Measurements from ENCODE around the gene DISC1.

The DISC1 gene

DNA sequence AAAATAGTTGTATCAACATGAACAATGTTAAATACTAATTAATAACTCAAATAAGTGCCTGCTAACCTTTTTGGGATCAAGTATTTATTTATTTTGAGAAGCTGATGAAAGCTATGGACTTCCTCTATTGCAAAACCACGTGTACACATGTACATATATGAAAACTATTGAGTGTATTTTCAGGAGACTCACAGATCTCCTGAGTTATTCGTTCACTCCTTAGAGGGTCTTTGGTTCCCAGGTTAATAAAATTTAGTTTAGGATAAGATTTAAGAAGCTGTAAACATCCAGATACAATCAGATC lies 130.5 kb downstream of the DISC1 start:
- Histone ChIP-seq H4K20me1 (ENCODE audit: low read depth, low read length) (no peaks in the 10 kb centered on the region), H3K9me2 (replicated peaks; ENCODE audit: insufficient read depth, low read length) (no peaks in the 10 kb centered on the region), H2AFZ (ENCODE audit: low read depth, low read length, severe bottlenecking) (peak overlapping the region; percentile 36), H3K79me2 (ENCODE audit: insufficient read depth, low read length) (no peaks in the 10 kb centered on the region), H3K4me3 (ENCODE audit: insufficient read depth, low read length, poor library complexity, severe bottlenecking) (no peak overlapping the region), H3K4me2 (ENCODE audit: low read depth, low read length, poor library complexity, severe bottlenecking) (peak overlapping the region; percentile 39), H3K27ac (ENCODE audit: low read depth, low read length) (no peak overlapping the region), H3K9ac (ENCODE audit: low read length) (no peak overlapping the region), H3K27me3 (ENCODE audit: low read length) (no peaks in the 10 kb centered on the region), H3K36me3 (ENCODE audit: low read length) (no peaks in the 10 kb centered on the region), H3K9me3 (ENCODE audit: insufficient read depth, low read length) (no peaks in the 10 kb centered on the region), H3F3A (ENCODE audit: insufficient read depth) (no peaks in the 10 kb centered on the region)
- TF ChIP-seq CTCF (IDR thresholded peaks at IDR 0.05; ENCODE audit: insufficient read depth, low read length, poor library complexity, severe bottlenecking) (no peak), EZH2phosphoT487 (conservative IDR thresholded peaks at IDR 0.05; ENCODE audit: low read length) (no peak)

DNA sequence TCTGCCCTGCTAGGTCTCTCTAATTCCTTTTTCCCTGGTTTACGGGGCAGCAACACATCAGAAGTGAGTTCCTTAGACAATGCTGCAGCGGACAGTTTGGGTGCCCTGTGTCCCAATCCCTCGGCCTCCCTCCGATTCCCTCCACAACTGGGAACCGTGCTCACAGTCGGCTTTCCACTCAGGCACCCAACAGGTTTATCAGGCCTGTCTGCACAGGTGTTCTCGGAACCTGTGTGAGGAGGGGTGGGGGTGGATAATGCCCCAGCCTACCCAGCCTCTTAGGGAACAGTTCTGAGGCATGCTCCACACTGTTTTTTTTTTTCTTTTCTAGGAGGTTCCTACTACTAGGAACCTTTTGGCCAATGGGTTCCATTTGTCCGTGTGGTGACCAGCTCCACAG lies 131.2 kb downstream of the DISC1 start:
- no peak overlapping the region for H3K4me2 ChIP-seq (ENCODE audit: low read depth, low read length, poor library complexity, severe bottlenecking)
- no peak overlapping the region for H3K4me3 ChIP-seq (ENCODE audit: insufficient read depth, low read length, poor library complexity, severe bottlenecking)
- no peak overlapping the region for H2AFZ ChIP-seq (ENCODE audit: low read depth, low read length, severe bottlenecking)
- H3K27ac ChIP-seq (ENCODE audit: low read depth, low read length) = no peak overlapping the region
- no peaks in the 10 kb centered on the region for H3F3A ChIP-seq (ENCODE audit: insufficient read depth)
- no peaks in the 10 kb centered on the region for H3K9me2 ChIP-seq (replicated peaks; ENCODE audit: insufficient read depth, low read length)
- H3K79me2 ChIP-seq (ENCODE audit: insufficient read depth, low read length) = no peaks in the 10 kb centered on the region
- H4K20me1 ChIP-seq (ENCODE audit: low read depth, low read length) = no peaks in the 10 kb centered on the region
- no peaks in the 10 kb centered on the region for H3K36me3 ChIP-seq (ENCODE audit: low read length)
- H3K9me3 ChIP-seq (ENCODE audit: insufficient read depth, low read length) = no peaks in the 10 kb centered on the region
- TF ChIP-seq CTCF (IDR thresholded peaks at IDR 0.05; ENCODE audit: insufficient read depth, low read length, poor library complexity, severe bottlenecking) (no peak), EZH2phosphoT487 (conservative IDR thresholded peaks at IDR 0.05; ENCODE audit: low read length) (no peak)
- no peaks in the 10 kb centered on the region for H3K27me3 ChIP-seq (ENCODE audit: low read length)
- H3K9ac ChIP-seq (ENCODE audit: low read length) = no peak overlapping the region

DNA sequence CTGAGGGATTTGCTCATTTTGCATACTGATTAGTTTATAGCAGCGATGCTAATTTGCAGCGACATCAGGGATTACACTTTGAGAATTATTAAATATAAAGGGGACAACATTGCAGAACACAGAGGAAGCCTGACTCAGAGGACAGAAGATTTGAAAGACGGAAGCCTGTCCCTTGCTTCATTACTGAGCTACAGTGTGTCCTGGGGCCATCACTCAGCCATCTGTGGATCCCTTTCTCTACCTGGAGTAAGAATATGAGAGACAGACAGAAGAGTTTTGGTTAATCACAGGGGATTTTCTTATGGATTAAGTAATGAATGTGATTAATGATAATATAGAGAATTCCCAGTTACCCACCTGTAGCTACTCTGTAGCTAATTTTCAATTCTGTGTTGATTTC lies 134.7 kb downstream of the DISC1 start:
- H3K79me2 ChIP-seq (ENCODE audit: insufficient read depth, low read length) = no peaks in the 10 kb centered on the region
- no peak overlapping the region for H3K4me3 ChIP-seq (ENCODE audit: insufficient read depth, low read length, poor library complexity, severe bottlenecking)
- no peaks in the 10 kb centered on the region for H4K20me1 ChIP-seq (ENCODE audit: low read depth, low read length)
- H3K36me3 ChIP-seq (ENCODE audit: low read length) = no peaks in the 10 kb centered on the region
- H3K9ac ChIP-seq (ENCODE audit: low read length) = no peak overlapping the region
- H3K4me2 ChIP-seq (ENCODE audit: low read depth, low read length, poor library complexity, severe bottlenecking) = no peak overlapping the region
- no peak overlapping the region for H3K27ac ChIP-seq (ENCODE audit: low read depth, low read length)
- no peaks in the 10 kb centered on the region for H3K9me2 ChIP-seq (replicated peaks; ENCODE audit: insufficient read depth, low read length)
- no peaks in the 10 kb centered on the region for H3K9me3 ChIP-seq (ENCODE audit: insufficient read depth, low read length)
- no peaks in the 10 kb centered on the region for H3F3A ChIP-seq (ENCODE audit: insufficient read depth)
- no peaks in the 10 kb centered on the region for H3K27me3 ChIP-seq (ENCODE audit: low read length)
- H2AFZ ChIP-seq (ENCODE audit: low read depth, low read length, severe bottlenecking) = no peak overlapping the region
- TF ChIP-seq CTCF (IDR thresholded peaks at IDR 0.05; ENCODE audit: insufficient read depth, low read length, poor library complexity, severe bottlenecking) = no peak
- TF ChIP-seq EZH2phosphoT487 (conservative IDR thresholded peaks at IDR 0.05; ENCODE audit: low read length) = no peak
